NCI-H446 (cell line): Measurements from ENCODE around the gene KRTAP9-6.
"Not testable (repeated sequence)": the region's sequence is repeated elsewhere in the genome, so short reads cannot be mapped to it uniquely, and the experiment has no call there.

Experiments
- DNase-seq, 2 experiments: peaks; one replicate each; lab custom pipeline; 2025; lab: John Stamatoyannopoulos, UW

KRTAP9-6 gene

GRCh38 chr17:41265078-41265477, at the start of gene KRTAP9-6:
Gene KRTAP9-6 (plus strand): TSS chr17:41265378. CDS start chr17:41265378, 0 bp downstream.
- DNase-seq, result no peak

- no peak for DNase-seq
Observed at GRCh38 chr17:41215681-41216080, 49.5 kb upstream of the KRTAP9-6 start.

- no peak for DNase-seq
Observed at GRCh38 chr17:41223821-41224220, 41.4 kb upstream of the KRTAP9-6 start.

- DNase-seq, result no peak
Observed at GRCh38 chr17:41226051-41226450, 39.1 kb upstream of the KRTAP9-6 start.

GRCh38 chr17:41226598-41227095, 38.5 kb upstream of the KRTAP9-6 start, which contains the start of gene KRTAP9-2:
Gene KRTAP9-2 (plus strand): TSS chr17:41226648. CDS start chr17:41226655, 7 bp downstream.
- not testable (repeated sequence) for DNase-seq

- no peak for DNase-seq
Observed at GRCh38 chr17:41230094-41230493, 35.1 kb upstream of the KRTAP9-6 start.

- DNase-seq, result no peak
Observed at GRCh38 chr17:41231731-41232130, 33.4 kb upstream of the KRTAP9-6 start.

- DNase-seq, result not testable (repeated sequence)
Observed at GRCh38 chr17:41232399-41233105, 32.6 kb upstream of the KRTAP9-6 start, which contains the start of gene KRTAP9-3. Gene KRTAP9-3 (plus strand): TSS chr17:41232449. CDS start chr17:41232502, 53 bp downstream.

GRCh38 chr17:41237116-41237515, 28.1 kb upstream of the KRTAP9-6 start:
- not testable (repeated sequence) for DNase-seq

GRCh38 chr17:41237949-41238437, 27.2 kb upstream of the KRTAP9-6 start, which contains the start of gene KRTAP9-8:
Gene KRTAP9-8 (plus strand): TSS chr17:41237999. CDS start chr17:41238052, 53 bp downstream.
- DNase-seq, result not testable (repeated sequence)

- DNase-seq, result not testable (repeated sequence)
Observed at GRCh38 chr17:41246995-41247787, 18.0 kb upstream of the KRTAP9-6 start.

- DNase-seq, result not testable (repeated sequence)
Observed at GRCh38 chr17:41249637-41250240, 15.4 kb upstream of the KRTAP9-6 start, which contains the start of gene KRTAP9-4. Gene KRTAP9-4 (plus strand): TSS chr17:41249687. CDS start chr17:41249721, 34 bp downstream.

- DNase-seq, result no peak
Observed at GRCh38 chr17:41251261-41251660, 13.9 kb upstream of the KRTAP9-6 start.

GRCh38 chr17:41254861-41255260, 10.3 kb upstream of the KRTAP9-6 start:
- no peak for DNase-seq

- DNase-seq, result not testable (repeated sequence)
Observed at GRCh38 chr17:41255381-41256290, 9.5 kb upstream of the KRTAP9-6 start, which contains the start of gene KRTAP9-9. Gene KRTAP9-9 (plus strand): TSS chr17:41255384.

- DNase-seq, result no peak
Observed at GRCh38 chr17:41256291-41256685, 8.9 kb upstream of the KRTAP9-6 start.

GRCh38 chr17:41258406-41258805, 6.8 kb upstream of the KRTAP9-6 start:
- no peak for DNase-seq

- DNase-seq, result no peak
Observed at GRCh38 chr17:41263212-41263611, 2.0 kb upstream of the KRTAP9-6 start.

GRCh38 chr17:41264599-41264998, 579 bp upstream of the KRTAP9-6 start:
- DNase-seq, result no peak

- DNase-seq, result no peak
Observed at GRCh38 chr17:41267711-41268110, 2.5 kb downstream of the KRTAP9-6 start.

GRCh38 chr17:41271323-41271722, 6.1 kb downstream of the KRTAP9-6 start:
- not testable (repeated sequence) for DNase-seq
